ENCODE measurements around the gene SART3.
"Not testable (repeated sequence)": the region's sequence is repeated elsewhere in the genome, so short reads cannot be mapped to it uniquely, and the experiment has no call there.

SART3 gene

DNA sequence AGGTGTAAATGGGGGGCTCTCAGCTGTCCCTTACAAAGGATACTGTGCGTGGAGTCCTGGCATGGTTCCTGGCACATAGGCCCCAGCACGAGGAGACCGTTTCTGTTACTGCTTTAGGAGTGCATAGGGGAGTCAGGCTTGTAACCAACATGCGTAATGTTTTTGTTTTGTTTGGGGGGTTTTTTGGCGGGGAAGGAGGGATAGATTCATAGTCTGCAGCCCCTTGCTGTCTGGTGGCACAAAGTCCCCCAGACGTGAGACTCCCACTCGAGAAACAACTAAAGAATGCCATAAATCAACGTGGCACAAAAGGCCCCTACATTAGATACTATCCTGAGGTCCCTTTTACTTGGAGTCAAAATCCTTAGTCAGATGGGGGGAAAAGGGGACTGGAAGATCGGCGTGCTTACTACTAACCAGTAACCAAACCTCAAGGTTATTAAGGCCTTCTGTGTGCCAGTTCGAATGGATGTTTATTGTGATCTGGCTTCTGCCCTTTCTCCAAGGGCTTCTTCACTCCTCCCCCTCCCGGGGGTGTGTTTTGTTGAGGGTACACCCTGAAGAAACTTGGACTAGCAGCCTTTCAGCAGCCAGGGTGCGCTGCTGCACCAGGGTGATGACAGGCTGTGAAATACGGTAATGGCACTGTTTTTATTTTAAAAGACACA lies 2.3 kb upstream of the SART3 start:
- DNase-seq: peak; percentile 63

DNA sequence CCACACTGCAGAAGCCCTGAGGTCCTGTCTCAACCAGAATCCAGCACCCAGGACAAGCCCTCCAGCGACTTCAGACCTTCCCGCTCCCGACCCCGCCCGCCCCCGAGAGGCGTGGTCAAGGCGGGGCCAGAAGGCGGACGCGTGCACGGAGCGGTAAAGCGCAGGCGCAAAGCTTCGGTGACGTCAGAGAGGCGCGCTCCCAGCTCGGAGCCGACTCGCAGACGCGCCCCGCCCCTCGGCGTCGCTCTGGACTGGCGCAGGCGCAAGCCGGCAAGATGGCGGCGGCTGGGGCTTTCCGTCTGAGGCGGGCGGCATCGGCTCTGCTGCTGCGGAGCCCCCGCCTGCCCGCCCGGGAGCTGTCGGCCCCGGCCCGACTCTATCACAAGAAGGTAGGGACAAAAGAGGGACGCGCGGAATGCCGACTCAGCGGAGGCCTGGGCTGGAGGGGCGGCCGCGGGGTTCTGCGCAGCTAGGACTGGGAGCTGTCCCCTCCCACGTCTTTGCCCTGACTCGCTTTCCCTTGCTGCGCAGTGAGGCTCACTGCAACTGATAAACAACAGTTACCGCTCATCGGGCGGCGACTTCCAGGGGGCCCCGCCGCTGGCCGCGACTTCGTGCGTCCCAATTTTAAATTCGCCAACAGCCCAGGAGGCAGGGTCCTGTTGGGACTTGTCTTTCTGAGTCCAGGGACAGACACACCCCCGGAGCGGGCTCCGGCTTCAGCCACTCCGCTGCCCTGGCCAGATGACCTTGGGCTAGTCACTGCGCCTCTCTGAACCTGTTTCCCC lies 1.6 kb upstream of the SART3 start, which contains the start of gene ISCU:
Gene ISCU (plus strand): TSS at position 249 of the 788 bp plus-strand sequence. CDS start 27 bp downstream, at position 276.
- DNase-seq: peak; percentile 94

DNA sequence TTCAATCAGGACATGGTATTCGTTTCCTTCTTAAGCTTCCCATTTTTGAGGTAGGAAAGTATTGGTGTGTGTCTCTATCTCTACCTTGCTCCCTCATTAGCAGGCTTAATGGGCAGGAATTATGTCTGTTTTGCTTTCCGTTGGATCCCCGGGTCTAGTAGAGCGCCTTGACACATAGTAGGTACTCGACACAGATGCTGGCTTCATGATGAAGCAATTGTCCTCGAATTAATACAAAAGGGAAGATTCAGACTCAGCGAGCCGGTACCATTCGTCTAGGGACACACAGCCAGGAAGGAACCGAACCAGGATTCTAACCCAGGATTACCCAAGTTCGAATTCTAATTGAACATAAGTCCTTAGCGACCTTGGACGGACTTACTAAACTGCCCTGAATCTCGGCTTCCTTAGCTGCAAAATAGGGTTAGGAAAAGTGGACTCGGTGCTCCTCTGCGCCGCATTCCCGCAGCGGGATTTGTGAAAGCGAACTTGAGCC lies 927 bp upstream of the SART3 start:
- DNase-seq: no peak

DNA sequence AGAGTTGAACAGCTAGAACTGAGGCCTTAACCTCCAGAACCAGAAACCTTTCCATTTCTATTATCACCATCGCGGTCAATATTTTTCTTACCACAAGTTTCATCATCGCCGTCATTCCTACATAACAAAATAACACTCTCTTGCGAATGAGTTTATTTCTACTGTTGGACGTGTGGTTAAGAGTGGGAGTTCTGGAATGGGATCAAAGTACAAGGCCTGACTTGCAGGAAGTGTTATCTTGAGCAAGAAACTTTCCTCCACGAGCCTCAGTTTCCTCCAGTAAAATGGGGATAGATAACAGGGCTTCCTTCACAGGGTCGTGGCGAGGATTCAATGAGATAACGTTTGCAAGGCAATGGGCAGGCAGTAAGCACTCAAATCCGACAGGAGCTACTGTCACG lies 652 bp downstream of the SART3 start:
- DNase-seq: no peak

DNA sequence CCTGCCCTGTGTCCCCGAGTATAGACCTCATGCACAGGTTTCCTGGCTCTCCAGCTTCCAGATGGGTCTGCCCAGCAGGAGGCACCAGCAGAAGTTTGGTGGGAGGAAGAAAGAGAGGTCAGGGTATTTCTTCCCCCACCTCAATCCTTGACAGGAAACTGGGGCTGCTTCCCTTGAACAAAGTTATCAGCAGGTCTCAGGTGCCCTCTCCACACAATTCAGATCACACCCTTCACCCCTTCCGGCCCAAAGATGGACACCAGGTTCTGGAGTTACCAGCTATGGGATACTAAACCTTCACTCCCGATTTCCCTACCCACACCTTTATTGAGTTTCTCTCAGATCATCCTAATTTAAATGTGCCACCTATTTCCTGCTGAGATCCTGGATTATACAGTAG lies 1.2 kb downstream of the SART3 start:
- no peak for DNase-seq

DNA sequence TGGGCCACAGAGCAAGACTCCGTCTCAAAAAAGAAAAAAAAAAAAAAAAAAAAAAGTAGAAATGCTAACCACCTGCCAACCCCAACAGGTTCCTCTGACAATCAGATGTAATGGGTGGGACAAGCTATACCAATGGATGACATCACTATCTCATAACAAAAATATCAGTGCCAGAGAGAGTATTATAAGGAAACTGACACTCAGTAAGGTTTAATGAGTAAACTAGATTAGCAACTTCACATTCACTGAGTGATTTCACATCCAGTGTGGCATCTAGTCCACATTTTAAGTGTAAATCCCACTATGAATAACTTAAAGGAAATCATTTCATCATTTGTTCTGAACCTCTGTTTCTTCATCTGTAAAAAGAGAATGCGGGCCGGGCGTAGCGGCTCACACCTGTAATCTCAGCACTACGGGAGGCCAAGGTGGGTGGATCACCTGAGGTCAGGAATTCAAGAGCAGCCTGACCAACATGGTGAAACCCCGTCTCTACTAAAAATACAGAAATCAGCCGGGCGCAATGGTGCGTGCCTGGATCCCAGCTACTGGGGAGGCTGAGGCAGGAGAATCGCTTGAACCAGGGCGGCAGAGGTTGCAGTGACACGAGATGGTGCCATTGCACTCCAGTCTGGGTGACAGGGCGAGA lies 1.8 kb downstream of the SART3 start:
- no peak for DNase-seq

DNA sequence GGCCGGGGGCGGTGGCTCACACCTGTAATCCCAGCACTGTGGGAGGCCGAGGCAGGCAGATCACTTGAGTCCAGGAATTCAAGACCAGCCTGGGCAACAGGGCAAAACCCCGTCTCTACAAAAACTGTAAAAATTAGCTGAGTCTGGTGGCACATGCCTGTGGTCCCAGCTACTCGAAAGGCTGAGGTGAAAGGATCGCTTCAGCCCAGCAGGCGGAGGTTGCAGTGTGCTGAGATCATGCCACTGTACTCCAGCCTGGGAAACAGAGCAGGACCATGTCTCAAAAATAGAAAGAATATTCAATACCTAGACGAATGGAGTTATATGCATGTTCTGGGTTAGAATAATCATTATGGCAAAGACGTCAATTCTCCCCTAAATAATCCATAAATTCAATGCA lies 5.6 kb downstream of the SART3 start:
- not testable (repeated sequence) for DNase-seq

DNA sequence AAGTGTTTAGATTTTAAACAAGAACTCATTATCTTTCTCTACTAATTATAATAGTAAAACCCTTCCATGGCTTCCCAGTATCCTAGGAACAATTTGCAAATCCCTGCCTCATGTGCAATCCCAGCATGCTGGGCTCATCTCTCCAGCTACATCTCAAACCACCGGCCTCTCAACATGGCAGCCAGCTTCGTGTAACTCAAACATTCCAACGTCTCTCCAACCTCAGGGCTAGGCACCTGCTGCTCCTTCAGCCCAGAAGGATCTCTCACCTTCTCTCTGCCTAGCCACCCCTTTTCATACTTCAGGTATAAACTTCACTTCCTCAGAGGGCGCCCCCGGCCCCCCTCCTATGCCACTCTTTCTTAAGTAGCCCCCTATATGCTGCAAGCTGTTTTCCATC lies 7.2 kb downstream of the SART3 start:
- no peak for DNase-seq

DNA sequence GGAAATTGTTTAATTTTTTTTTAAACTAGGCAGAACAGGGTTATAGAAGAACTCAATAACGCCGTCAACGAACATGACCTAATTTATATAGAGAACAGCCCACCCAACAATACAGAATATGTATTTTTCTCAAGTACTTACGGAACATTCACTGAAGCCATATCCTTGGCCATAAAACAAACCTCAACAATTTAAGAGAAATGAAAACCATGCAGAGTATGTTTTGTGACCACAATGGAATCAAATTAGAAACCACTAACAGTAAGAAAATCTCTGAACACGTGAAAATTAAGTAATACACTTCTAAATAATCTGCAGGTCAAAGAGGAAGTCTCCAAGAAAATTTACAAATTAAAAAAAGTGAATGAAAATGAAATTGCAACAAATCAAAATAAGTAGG lies 9.4 kb downstream of the SART3 start:
- DNase-seq: no peak

DNA sequence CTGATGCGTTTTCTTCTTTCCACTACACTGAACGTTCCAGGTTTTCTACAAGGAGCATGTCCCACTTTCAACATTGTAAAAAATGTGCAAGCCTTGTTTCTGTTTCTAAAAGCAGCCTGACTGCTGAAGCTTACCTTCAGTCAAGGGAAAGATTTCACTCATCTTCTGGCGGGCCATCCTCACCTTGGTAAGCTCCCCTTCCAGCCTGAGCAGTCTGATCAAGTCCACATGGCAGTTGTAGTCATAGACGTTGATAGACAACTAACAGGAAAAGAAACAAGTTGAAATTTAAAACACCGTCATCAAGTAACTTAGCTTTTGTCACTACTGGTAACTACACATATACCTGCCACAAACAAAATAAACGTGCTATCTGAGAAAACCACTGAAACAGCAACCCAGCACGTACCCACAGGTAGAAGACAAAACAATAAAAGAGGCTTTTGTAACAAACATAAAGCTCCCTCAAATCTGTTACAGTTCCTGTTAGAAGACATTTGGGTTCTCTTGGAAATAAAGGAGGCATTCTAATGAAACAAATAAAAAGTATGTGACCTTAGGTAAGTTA lies 11.9 kb downstream of the SART3 start:
- DNase-seq: no peak

DNA sequence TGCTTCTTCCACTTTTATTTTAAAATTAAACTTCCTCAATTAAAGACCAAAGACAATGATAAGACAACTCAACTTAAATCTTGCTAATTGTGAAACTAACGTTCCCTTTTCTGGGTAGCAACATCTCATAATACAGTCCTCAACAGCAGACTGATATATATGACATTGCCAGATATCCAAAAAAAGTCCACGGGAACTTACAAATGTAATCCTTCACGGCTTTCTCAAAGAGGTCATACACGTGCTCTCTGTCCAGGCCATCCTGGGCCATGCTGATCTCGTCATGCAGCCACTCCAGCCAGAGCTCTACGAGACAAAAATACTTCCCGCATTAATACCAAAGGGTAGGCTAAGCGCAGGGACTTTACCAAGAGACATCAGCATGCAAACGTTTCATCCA lies 13.3 kb downstream of the SART3 start:
- no peak for DNase-seq

DNA sequence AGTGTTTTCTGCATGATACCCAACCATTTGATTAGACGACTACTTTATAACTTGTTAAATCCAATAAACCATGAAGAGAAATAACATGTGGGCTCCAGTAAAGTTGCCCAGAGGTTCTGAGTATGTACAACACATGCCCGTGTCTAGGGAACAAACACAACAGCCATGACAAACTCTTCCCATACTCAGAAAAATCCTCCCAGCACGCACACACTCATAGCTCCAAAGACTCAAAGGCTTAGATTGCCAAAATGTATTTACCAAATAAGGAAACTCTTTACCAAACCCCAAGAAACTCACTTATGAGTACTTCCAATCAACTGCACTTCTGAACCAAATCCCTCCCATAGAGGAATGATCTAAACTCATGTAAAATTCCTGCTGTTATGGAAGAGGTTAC lies 17.3 kb downstream of the SART3 start:
- DNase-seq: no peak

DNA sequence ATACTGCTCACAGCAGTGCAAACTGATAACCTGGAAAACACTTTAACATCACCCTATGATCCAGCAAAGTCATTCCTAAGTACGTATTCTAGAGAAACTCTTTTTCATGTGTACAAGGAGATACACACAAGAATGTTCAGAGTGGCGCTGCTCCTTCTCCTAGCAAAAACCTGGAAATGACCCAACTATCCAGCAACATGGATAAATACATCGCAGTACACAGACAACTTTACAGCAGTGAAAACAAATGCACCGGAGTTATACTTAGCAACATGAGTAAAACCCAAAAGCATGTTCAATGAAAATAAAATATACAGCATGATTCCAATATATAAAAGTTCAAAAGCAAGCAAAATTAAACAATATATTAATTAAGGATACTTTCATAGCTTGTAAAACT lies 18.7 kb downstream of the SART3 start:
- no peak for DNase-seq

DNA sequence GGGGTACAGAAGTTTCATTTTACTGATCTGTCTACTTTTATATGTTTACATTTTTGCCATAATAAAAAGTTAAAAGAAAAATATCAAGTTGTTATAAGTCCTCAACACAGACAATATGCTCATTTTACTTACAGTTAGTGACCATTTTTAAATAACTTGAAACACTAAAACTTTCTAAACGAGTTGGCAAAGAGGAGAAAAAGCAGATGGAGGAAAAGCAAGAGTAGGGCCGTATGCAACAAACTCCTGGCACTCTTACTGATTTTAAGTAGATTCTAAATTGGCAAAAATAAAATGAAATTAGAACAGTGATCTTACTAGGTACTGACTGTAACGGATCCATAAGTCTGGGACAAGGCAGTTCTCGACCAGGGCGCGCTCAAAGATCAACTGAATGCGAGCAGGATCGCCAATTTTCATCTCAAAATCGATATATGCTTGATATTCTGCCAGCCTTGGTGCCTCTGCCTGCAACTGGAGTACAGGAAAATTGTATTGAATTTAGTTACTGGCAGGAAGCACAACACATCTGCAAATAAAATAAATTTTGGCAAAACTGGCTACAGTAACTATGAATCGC lies 22.3 kb downstream of the SART3 start:
- DNase-seq: no peak

DNA sequence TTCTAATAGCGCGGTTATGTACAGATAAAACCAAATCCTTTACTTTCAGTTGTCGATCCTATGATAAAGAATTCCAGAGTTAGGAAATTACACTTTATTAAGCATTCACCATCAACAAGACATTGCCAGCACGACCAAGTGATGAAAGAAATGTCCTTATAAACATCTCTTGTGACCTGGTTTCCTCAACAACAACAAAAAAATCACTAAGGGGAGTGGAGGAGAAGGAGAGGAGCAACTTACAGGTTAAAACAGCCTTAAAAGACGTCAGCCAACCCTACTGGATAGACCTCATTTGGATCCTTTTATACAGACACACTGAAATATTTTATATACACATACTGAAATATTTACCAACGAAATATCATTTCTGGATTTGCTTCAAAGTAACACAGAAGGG lies 22.8 kb downstream of the SART3 start:
- DNase-seq: no peak

DNA sequence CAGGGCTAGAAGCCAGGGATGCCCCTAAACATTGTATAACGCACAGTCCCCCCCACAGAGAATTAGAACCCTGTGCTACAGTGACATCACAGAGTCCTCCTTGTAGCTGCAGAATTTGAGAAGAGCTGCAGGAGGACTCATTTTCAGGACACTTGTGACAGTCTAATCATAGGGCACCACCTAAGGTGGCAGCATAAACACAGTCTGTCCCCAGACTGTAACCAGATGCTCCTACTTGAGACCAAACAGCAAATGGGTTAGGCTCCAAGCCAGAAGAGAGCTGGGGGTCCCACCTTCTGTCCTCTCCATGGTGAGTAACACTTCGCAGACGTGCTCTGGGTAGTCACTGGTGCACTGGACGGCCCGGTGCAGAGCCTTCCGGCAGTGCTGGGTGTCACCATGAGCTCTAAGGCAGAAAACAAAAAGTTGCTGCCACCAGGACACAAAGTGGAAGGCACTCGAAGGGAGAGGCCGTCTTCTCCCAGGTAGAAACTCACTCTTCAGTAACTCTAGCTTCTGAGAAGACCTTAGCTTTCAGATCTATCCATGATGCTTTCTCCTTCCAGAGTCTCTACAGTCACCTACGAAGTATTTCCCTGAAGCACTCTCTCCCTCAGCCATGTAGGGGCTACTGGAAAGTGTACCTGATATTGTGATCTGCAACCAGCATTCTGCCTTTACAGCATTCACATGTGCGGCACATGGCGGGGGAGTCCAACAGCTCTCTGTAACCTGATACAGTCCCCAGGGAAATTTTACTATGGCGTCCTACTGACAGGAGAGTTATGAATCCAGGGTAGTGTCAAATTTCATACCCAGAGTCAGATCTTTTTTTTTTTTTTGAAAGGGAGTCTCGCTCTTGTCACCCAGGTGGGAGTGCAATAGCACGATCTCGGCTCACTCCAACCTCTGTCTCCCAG lies 28.8 kb downstream of the SART3 start:
- peak; percentile 46 for DNase-seq

DNA sequence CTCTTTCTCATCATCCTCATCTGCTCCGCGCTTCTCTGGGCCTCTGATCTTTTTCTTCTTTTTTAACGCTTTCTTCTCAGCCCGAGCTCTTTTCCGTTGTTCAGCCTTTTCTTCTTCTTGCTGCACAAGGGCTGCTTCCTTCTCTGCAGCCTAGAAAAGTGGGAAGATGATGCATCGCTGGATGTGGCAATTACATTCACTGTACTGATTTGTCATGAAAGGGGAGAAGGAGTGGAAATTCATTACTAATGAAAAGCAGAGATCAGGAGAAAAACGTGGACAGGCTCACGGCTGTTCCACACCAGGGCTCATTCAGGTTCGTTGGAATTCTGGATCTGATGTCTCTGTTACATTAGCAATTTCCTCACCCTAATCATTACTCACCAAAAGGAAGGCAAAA lies 30.8 kb downstream of the SART3 start:
- no peak for DNase-seq

DNA sequence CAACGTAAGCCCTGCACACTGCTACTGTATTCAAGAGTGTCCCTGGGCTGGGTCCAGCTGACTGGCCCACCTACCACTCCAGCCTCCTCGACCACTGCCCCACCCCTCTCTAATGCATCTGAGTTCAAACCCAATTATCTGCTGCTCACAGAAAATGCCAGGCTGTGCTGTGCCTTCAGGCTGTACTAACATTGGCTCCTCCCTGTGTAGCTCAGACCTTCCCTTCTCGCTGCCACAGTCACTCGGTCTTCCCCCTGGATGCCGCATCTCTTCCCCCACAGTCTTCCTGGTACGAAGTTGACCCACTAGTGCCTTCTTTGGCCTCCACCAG lies 33.8 kb downstream of the SART3 start:
- DNase-seq: no peak

DNA sequence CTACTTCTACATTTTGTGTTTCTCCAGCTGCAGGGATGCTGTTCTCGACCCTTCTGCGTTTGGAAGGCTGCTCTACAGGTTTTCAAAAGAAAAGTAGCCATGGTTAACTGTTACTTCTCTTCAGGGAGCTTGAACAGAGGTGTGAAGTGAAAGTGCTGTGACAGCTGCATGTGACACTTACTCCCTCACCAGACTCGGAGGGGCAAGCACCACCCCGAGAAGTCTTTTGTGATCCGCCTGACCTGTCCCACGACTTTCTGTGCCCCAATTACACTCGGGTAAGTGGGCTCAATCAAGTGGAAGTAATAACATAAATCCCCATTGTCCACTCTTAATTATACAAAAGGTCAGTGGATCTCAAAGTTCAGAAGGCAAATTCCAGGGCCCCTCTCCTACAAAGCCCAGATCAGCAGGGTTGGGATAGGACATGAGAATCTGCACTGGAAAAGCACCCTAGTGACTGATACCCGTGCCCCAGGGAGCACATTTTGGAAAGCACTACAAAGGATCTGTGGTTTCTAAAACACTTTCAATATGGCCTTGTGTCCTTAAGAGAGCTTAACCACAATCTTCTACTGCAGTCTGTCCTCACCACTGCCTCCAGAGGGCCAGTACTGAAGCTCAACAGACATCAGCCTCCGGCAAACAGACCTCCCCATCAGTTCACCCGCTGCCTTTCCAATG lies 34.3 kb downstream of the SART3 start:
- no peak for DNase-seq

DNA sequence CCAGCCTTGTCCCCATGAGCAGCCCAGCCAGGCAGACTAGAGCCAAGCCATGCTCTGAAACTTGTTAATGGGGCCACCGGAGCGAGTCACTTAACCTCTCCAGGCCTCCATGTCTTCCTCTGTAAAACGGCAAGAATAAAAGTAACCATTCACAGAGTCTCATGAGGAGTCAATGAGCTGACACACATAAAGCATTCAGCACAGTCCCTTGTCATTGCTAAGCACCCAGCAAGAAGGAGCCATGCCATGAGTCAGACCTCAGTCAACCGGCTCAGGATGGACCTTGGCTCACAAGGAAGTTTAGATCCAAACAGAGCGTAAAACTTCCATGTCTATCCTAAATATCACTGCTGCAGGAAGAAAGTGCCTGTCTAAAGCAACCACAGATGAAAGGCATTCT lies 35.3 kb downstream of the SART3 start:
- DNase-seq: no peak

DNA sequence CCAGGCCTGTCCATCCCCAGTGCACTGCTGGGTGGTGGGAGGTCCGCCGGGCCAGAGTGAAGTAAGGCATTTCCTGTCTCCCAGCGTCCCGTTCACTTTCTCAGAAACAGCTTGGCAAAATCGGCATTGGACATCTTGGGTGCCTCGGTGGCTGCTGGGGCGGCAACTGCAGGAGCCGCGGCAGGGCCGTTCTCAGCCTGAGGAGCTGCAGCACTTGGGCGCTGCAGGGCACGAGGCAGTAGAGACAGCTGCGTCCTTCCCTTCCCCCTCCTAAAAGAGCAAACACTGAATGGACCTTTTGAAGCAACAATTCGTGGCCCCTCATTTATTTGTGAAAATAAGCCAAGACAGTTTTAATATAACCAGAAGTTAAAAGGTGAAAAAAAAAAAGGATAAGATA lies 37.6 kb downstream of the SART3 start:
- DNase-seq: no peak

DNA sequence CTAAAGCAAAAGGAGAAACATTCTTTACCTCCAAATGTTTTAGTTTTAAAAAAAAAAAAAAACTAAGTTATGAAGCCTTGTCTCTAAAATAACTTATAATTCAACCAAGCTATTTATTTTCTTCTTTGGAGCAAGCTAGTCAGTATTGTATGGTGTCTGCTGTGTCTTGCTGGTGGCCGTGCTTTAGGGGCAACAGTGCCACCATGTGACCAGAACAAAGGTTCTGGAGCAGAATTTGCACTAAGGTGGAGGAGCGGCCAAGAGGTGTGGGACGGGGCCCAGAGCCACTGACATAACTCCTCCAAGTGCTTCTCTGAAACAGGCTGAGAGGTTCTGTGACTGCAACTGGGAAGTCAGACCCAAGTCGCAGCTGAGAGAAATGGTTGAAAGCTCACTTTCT lies 41.4 kb downstream of the SART3 start:
- no peak for DNase-seq
